ENCODE results near the gene SPTBN2. TPM values are rescaled to one million over a fixed set of nuclear protein-coding genes. Genes with fewer than 3 reads are reported as not detected.

SPTBN2 gene
- total RNA-seq, 4 donors from 2014 or later = 1.7 to 23.1 (median 6.0) TPM

DNA sequence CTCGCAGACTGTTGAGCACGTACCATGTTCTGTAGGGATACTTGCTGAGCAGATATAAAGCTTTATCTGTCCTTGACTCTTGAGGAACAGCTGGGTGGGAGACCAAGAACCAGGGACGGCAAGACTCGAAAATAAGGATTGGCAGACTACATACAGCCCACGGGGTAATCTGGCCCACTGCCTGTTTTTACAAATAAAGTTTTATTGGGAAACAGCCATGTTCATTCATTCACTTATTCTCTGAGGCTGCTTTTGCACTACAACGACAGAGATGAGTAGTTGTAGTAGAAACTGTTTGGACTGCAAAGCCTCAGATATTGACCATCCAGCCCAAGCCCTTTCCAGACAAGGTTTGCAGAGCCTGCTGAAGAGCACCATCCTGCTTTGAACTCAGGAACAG, 31.0 kb downstream of the SPTBN2 start:
- Histone ChIP-seq H3K4me3 (no peak overlapping the region), H3K27ac (no peak overlapping the region), H3K27me3 (no peaks in the 10 kb centered on the region), H3K36me3 (no peaks in the 10 kb centered on the region), H3K9me3 (no peaks in the 10 kb centered on the region), H3K4me1 (no peaks in the 10 kb centered on the region)
- TF ChIP-seq, protein P1, sequence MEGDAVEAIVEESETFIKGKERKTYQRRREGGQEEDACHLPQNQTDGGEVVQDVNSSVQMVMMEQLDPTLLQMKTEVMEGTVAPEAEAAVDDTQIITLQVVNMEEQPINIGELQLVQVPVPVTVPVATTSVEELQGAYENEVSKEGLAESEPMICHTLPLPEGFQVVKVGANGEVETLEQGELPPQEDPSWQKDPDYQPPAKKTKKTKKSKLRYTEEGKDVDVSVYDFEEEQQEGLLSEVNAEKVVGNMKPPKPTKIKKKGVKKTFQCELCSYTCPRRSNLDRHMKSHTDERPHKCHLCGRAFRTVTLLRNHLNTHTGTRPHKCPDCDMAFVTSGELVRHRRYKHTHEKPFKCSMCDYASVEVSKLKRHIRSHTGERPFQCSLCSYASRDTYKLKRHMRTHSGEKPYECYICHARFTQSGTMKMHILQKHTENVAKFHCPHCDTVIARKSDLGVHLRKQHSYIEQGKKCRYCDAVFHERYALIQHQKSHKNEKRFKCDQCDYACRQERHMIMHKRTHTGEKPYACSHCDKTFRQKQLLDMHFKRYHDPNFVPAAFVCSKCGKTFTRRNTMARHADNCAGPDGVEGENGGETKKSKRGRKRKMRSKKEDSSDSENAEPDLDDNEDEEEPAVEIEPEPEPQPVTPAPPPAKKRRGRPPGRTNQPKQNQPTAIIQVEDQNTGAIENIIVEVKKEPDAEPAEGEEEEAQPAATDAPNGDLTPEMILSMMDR (IDR thresholded peaks at IDR 0.05) = no peak
- no peak for TF ChIP-seq POLR2A (IDR thresholded peaks at IDR 0.05)
- no peak for DNase-seq

DNA sequence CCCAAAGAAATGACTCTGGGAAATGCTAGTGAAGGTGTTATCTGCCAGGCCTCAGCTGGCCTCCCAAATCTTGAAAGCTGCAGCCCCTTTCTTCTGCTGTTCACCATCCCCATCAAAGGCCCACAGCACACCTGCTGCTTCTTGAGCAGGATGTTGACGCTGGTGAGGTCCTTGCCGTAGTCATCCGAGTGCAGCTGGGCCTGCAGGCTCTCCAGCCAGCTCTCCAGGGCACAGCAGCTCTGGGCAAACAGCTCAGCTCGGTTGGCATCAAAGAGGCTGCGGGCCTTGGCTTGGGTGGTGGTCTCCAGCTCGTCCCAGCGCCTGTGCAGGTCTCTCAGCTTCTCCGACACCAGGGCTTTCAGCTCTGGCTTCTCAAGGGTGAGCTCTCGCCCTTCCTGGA, 32.9 kb downstream of the SPTBN2 start:
- H3K9me3 ChIP-seq = no peaks in the 10 kb centered on the region
- no peak for DNase-seq
- H3K4me3 ChIP-seq = no peak overlapping the region
- no peak overlapping the region for H3K27ac ChIP-seq
- H3K4me1 ChIP-seq = no peaks in the 10 kb centered on the region
- no peaks in the 10 kb centered on the region for H3K36me3 ChIP-seq
- TF ChIP-seq, protein P1 (IDR thresholded peaks at IDR 0.05) = no peak
- no peak for TF ChIP-seq POLR2A (IDR thresholded peaks at IDR 0.05)
- no peaks in the 10 kb centered on the region for H3K27me3 ChIP-seq

DNA sequence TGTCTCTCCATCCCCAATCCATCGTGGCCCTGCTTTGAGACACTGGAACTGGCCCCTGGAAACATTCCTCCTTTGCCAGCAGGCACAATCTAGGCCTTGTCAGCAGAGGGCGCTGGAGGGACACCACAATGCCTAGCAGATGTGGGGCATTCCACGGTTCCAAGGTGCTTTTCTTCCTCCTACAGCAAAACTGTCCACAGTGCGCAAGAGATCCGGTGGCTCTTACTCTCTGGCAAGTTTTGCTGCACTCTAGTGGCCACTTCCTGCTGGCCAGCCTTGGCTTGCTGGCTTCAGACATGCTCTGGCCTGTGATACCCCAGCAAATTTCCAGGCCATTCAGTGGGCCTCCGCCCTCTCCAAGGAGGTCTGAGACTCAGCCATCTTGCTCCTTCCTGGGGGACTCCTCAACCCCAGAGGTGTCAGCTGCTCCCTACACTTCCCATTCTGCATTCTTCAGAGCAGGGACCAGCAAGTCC, 34.2 kb downstream of the SPTBN2 start:
- H3K27me3 ChIP-seq = no peaks in the 10 kb centered on the region
- TF ChIP-seq, protein P1 (IDR thresholded peaks at IDR 0.05) = peak; percentile 81 to 99 (median 98)
- no peak for TF ChIP-seq POLR2A (IDR thresholded peaks at IDR 0.05)
- no peaks in the 10 kb centered on the region for H3K36me3 ChIP-seq
- H3K9me3 ChIP-seq = no peaks in the 10 kb centered on the region
- H3K27ac ChIP-seq = no peak overlapping the region
- DNase-seq = peak; percentile 86 to 95 (median 91)
- H3K4me3 ChIP-seq = no peak overlapping the region
- H3K4me1 ChIP-seq = no peaks in the 10 kb centered on the region

DNA sequence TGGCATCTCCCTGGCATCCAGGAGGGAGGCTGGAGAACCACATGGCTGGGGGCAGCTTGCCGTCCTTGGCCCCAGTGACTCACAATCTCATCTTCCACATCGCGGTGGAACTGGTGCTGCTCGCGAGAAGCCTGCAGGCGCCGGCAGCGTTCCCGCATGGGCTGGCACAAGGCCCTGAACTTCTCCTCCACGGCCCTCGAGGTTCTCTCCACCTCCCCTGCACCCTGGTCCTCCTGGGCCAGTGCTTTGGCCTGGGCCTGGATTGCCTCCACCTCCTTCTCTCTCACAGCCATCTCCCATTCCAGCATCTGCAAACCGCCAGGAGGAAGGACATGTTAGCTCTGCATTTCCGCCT, 35.0 kb downstream of the SPTBN2 start:
- H3K9me3 ChIP-seq = no peaks in the 10 kb centered on the region
- H3K27me3 ChIP-seq = no peaks in the 10 kb centered on the region
- no peak for TF ChIP-seq POLR2A (IDR thresholded peaks at IDR 0.05)
- TF ChIP-seq, protein P1 (IDR thresholded peaks at IDR 0.05) = no peak
- no peak overlapping the region for H3K27ac ChIP-seq
- H3K4me1 ChIP-seq = no peaks in the 10 kb centered on the region
- no peak for DNase-seq
- H3K36me3 ChIP-seq = no peaks in the 10 kb centered on the region
- H3K4me3 ChIP-seq = no peak overlapping the region

DNA sequence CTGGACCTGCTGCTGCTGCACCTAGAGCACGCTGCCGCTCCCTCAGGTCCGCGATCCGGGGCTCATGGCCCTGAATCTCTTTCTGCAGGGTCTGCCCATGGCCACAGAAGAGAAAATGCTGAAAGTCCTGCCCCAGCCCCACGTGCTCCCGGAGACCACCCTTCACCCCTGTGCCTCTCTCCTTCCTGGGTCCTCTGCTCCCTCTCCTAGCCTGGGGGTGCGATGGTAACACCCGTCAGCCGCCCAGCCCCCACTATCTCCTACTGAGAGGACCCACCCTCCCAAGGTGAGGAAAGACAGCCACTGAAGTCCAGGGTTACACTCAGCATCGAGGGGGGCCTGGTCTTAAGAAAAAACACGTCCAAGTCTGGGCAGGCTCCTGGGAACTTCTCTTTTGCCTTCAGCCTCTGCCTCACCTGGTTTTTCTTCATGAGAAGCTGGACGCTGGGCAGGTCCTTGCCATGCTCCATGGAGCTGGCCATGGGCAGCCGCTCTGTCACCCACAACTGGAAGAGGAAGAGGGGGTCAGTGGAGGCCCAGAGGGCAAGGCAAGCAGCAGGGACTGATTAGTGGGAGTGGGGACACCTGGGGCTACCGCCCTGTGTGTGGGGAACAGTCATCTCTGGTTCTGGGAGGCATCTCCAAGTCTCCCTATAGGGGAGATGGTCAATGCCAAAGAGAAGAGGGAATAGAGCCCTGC, 35.5 kb downstream of the SPTBN2 start:
- DNase-seq = no peak
- TF ChIP-seq, protein P1 (IDR thresholded peaks at IDR 0.05) = no peak
- TF ChIP-seq POLR2A (IDR thresholded peaks at IDR 0.05) = no peak
- H3K27ac ChIP-seq = no peak overlapping the region
- H3K36me3 ChIP-seq = no peaks in the 10 kb centered on the region
- no peaks in the 10 kb centered on the region for H3K9me3 ChIP-seq
- H3K27me3 ChIP-seq = no peaks in the 10 kb centered on the region
- no peaks in the 10 kb centered on the region for H3K4me1 ChIP-seq
- H3K4me3 ChIP-seq = no peak overlapping the region

Data from Peyer's patch (tissue), 4 donors.